Right renal cortex interstitium (tissue), 3 donors: Measurements from ENCODE around the gene GAB3. TPM values are rescaled to one million over a fixed set of nuclear protein-coding genes. Genes with fewer than 3 reads are reported as not detected.
"Not testable (repeated sequence)": the region's sequence is repeated elsewhere in the genome, so short reads cannot be mapped to it uniquely, and the experiment has no call there.

Source experiments
- DNase-seq, 3 donors: peaks; one replicate each; pipeline ENCODE4 v3.0.0-alpha.2; 2013; ENCODE audit warnings: low read depth in 3 of 3, low spot score in 2 of 3
- polyA plus RNA-seq, 3 donors: library from polyadenylated mRNA; unstranded; fragments of 120-200 nt; gene quantifications; one replicate each; pipeline ENCODE4 v1.2.1, GENCODE V29; 2013; ENCODE audit not compliant: insufficient read length in 3 of 3

The GAB3 gene
- polyA plus RNA-seq, 3 donors, result 1.9 to 2.0 (median 1.9) TPM

- DNase-seq, result no peak
Observed at GRCh38 chrX:154724993-154725756, 25.7 kb downstream of the GAB3 start.

DNA sequence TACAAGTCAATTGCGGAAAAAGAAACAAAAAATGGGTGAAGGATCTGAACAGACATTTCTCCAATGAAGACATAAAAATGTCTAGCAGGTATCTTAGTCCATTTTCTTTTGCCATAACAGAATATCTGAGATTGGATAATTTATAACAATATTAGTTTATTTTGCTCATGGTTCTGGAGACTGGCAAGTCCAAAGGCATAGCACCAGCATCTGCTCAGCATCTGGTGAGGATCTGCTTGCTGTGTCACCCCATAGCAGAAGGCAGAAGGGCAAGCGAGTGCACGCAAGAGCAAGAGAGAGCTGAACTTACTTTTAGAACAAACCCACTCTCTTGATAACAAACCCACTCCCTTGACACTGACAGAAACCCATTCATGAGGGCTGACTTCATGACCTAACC, 29.7 kb downstream of the GAB3 start:
- DNase-seq, result no peak

DNA sequence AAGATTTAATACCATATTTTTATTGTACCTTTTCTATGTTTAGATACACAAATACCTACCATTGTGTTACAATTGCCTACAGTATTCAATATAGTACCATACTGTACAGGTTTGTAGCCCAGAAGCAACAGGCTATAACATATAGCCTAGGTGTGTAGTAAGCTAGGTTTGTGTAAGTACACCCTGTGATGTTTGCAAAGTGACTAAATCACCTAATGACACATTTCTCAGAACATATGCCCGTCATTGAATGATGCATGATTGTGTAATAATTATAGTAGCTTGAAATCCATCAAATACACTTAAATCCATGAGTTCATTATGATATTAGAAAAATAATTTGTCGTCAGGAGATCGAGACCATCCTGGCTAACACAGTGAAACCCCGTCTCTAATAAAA, 30.8 kb downstream of the GAB3 start:
- no peak for DNase-seq

GRCh38 chrX:154719132-154719675, 31.7 kb downstream of the GAB3 start:
- no peak for DNase-seq

DNA sequence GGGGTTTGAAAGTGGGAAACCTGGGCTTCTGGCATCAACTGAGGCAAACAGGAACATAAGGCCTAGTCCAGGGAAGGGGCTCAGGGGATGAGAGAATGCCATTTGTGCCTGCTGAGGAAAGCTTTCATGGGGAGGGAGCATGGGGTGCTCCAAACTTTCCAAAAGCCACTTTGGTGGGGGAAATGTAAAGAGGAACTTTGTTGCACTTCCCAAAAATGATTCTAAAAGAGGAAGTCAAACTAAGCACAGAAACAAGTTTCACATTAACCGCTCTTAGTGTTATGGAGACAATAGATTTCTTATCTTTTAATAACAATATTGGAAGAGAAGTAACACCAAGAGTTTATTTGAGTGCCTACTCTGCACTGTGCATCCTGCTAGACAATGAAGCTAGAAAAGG, 32.3 kb downstream of the GAB3 start:
- no peak for DNase-seq

GRCh38 chrX:154717824-154718223, 33.1 kb downstream of the GAB3 start:
- DNase-seq, result no peak

- no peak for DNase-seq
Observed at GRCh38 chrX:154715825-154716224, 35.1 kb downstream of the GAB3 start.

GRCh38 chrX:154714925-154715324, 36.0 kb downstream of the GAB3 start:
- DNase-seq, result no peak

DNA sequence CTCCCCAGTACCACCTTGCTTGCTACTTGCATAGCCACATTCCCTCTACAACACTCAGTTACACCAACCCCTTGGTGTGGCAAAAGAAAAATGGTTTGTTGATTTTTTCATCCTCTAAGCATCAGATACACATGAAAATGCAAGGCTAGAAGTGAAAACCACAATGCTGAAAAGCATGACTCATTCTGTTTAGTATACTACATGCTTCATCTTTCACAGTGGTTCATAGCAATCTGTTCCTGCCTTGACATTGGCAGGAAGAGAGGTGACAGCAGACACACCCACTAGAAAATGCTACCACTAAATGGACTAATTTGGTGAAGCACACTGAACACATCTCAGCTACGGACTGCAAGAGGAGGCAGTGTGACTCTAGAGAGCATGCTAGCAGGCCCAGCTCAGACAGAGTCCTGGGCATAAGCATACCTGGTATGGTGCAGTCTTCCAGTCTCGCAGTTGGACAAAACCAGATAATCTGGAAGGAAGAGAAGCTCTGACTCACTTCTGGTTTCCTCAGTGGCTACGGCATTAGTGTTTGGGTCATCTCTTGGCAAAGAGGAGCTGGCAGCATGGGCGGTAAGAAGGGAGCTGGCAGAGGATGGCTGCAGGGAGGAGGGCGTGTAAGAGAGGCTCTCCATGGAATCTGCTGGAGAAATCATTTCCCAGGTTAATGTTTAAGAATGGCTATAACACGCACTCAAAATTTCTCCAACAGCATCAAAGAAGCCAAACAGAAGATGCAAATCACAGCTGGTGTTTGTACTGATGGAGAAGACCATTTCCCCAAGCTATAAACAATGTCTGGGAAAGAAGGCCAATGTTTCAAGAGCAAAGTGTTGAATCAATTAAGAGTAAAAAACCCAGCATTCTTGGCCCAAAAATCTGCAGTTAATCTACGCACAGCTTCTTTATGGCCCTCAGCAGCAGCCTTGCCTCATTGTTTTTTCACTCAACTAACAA, 37.8 kb downstream of the GAB3 start:
- DNase-seq, result no peak

DNA sequence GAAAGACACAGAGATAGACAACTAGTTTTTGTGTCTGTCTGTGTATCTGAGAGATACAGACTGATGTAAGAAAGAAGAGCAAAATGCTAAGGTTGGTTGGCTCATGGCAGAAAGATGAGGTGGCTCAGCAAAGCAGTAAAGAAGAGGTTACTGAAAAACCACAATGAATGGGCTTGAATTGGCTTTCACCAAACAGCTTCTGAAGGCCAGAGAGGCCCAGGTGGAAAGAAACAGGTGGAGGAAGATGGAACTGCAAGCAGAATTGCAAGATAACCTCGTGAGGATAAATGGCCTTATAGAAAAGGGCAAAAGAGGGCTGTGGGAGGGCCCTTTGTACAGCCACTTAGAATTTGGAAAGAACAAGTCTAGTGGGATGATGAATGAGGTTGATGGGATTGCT, 39.6 kb downstream of the GAB3 start:
- no peak for DNase-seq

DNA sequence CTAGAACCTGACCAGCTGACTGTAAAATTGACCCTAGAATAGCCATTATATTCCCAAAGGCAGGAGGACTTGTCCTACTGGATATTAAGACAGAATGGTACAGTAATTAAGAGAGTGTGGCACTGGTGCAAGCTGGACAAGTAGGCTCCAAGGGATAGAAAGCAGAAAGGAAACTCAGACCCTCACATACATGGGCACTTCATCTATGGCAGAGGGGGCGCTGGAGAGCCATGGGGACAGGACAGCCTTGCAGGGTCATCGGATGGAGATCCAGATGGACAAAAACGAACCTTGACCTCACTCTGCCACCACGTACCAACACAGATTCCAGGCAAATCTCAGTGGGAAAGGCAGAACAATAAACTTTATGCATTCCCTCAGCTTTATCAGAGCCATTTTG, 40.6 kb downstream of the GAB3 start:
- no peak for DNase-seq

DNA sequence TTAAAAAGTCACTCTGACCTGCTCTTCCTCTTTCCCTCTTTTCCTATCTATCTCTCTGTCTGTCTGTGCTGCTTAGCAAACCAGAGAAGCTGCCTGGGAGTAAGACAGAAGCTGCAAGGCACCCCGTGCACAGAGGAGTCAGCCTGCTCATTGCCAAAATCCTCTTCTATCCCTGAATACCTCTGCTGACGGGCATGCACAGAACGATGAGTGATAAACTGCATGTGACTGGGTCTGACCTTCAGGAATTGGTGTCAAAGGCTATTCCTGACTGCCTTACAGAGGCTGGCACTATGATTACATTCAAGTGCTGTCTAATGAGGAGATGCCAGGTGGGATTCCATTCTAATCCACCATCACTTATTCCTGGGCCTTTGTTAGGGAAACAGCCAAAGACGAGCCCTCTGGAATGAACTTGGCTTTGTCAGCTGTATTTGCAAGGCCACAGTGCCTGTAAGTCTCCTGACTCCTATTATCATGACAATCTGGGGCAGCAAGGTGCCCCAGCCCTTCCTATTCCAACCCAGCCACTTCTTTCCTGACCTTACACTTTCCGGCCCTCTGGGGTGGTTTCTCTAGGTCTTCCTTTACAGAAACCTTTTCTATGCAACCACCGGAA, 52.1 kb downstream of the GAB3 start:
- no peak for DNase-seq

GRCh38 chrX:154696676-154697045, 54.2 kb downstream of the GAB3 start:
- no peak for DNase-seq

DNA sequence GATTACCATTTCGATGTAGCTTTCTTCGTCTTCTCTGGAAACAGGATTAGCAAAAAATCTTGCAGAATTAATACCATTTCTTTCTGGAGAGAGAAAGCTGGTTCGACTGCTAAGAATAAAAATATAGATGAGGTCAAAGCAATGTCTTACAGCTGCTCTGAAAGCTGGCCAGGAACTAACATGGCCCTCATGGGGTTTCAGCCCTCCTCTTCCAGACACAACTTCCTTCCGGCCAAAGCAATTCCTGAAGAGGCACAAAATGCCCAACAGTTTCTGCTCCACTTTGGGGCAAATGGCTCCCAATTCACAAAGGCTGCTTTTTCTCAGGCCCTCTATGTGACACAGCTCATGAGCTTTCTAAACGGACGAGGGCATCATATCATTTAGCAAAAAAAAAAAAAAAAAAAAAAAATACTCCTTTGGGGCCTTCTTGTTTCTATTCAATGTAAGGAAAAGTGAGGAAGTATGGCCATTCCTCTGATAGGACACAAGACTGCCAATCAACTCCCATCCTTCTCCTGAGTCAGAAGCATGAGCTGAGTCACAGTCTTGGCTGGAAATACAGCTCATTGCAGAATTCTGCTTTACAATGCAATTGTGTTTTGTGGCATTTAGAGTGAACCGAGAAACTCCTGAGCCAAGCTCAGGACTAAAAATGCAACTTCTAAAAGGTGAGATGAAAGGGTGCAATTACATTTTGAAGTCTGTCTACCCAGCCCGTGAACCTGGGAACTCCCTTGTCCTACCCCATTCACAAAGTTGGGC, 54.8 kb downstream of the GAB3 start:
- no peak for DNase-seq

DNA sequence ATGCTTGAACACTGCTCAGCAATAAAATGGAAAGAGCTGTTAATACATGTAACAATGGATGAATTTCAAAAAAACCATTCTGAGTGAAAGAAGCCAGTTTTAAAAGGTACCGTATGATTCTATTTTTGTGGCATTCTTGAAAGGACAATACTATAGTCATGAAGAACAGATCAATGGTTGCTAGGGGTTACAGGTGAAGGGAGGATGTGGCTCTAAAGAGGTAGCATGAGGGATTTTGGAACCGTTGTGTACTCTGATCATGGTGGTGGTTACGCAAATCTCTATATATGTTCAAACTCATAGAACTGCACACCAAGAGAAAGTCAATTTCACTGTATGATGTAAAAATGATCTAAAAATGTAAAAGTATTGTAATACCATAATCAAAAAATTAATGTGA, 57.5 kb downstream of the GAB3 start:
- no peak for DNase-seq

DNA sequence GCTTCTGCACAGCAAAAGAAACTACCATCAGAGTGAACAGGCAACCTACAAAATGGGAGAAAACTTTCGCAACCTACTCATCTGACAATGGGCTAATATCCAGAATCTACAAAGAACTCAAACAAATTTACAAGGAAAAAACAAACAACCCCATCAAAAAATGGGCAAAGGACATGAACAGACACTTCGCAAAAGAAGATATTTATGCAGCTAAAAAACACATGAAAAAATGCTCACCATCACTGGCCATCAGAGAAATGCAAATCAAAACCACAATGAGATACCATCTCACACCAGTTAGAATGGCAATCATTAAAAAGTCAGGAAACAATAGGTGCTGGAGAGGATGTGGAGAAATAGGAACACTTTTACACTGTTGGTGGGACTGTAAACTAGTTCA, 60.4 kb downstream of the GAB3 start:
- not testable (repeated sequence) for DNase-seq

GRCh38 chrX:154672084-154672483, 78.8 kb downstream of the GAB3 start:
- not testable (repeated sequence) for DNase-seq

DNA sequence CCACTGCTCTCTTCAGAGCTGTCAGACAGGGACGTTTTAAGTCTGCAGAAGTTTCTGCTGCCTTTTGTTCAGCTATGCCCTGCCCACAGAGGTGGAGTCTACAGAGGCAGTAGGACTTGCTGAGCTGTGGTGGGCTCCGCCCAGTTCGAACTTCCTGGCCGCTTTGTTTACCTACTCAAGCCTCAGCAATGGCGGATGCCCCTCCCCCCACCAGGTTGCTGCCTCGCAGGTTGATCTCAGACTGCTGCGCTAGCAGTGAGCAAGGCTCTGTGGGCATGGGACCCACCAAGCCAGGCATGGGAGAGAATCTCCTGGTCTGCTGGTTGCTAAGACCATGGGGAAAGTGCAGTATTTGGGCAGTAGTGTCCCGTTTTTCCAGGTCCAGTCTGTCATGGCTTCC, 80.0 kb downstream of the GAB3 start:
- DNase-seq, result not testable (repeated sequence)

DNA sequence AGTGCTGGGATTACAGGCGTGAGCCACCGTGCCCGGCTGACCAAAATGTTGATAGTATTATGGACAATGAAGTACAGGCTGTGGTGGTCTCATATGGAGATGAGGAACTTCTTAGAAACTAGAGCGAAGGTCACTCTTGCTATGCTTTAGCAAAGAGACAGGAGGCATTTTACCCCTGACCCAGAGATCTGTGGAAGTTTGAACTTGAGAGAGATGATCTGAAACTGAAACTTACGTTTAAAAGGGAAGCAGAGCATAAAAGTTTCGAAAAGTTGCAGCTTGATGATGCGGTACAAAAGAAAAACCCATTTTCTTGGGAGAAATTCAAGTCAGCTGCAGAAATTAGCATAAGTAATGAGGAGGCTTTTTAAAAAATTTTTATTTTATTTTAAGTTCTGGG, 89.0 kb downstream of the GAB3 start:
- DNase-seq, result no peak

DNA sequence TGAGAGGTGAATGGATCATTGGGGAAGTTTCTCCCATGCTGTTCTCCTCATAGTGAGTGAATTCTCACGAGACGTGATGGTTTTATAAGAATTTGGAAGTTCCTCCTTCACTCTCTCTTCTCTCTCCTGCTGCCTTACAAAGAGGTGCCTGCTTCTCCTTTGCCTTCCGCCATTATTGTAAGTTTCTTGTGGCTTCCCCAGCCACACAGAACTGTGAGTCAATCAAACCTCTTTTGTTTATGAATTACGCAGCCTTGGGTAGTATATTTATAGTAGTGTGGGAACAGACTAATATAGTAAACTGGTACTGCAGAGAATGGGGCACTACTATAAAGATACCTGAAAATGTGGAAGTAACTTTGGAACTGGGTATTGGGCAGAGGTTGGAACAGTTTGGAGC, 89.7 kb downstream of the GAB3 start:
- DNase-seq, result no peak
